ENCODE results near the gene NEU4. TPM values are rescaled to one million over a fixed set of nuclear protein-coding genes. Genes with fewer than 3 reads are reported as not detected.

The NEU4 gene
- polyA plus RNA-seq, 1 donor from 2014 or later = not detected

DNA sequence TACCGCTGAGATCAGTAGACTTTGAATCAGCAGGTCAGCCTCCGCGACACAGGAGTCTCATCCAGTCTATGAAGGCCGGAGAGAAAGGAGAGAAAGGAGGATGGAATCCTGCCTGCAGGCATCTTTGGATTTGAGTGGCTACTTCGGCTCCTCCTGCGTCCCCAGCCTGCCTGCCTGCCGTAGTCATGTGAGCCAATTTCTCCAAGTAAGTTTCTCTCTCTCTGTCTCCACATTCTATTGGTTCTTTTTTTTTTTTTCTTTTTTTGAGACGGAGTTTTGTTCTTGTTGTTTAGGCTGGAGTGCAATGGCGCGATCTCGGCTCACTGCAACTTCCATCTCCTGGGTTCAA lies 33.0 kb downstream of the NEU4 start:
- peak overlapping the region in 2 of 3 donors; percentile 90 to 91 for H3K27ac Mint-ChIP-seq
- peaks cover 1% of the 10 kb centered on the region for H3K27me3 Mint-ChIP-seq

GRCh38 chr2:241842620-241843211 lies 33.7 kb downstream of the NEU4 start:
- H3K9me3 Mint-ChIP-seq = no peaks in the 10 kb centered on the region
- peak overlapping the region; percentile 76 to 92 (median 81) for H3K4me3 Mint-ChIP-seq
- H3K4me1 Mint-ChIP-seq = peaks cover 16 to 25% (median 20%) of the 10 kb centered on the region in 3 donors
- H3K36me3 Mint-ChIP-seq = no peaks in the 10 kb centered on the region
- H3K27ac Mint-ChIP-seq = peak overlapping the region; percentile 90 to 95 (median 91)
- H3K27me3 Mint-ChIP-seq = no peaks in the 10 kb centered on the region

More for the DNA sequence above, 33.0 kb downstream of the NEU4 start:
- Mint-ChIP-seq H3K9me3 (no peaks in the 10 kb centered on the region), H3K4me1 (peaks cover 16 to 25% (median 20%) of the 10 kb centered on the region in 3 donors), H3K36me3 (no peaks in the 10 kb centered on the region), H3K4me3 (peak overlapping the region in 3 of 4 donors; percentile 9 to 81 (median 76))

DNA sequence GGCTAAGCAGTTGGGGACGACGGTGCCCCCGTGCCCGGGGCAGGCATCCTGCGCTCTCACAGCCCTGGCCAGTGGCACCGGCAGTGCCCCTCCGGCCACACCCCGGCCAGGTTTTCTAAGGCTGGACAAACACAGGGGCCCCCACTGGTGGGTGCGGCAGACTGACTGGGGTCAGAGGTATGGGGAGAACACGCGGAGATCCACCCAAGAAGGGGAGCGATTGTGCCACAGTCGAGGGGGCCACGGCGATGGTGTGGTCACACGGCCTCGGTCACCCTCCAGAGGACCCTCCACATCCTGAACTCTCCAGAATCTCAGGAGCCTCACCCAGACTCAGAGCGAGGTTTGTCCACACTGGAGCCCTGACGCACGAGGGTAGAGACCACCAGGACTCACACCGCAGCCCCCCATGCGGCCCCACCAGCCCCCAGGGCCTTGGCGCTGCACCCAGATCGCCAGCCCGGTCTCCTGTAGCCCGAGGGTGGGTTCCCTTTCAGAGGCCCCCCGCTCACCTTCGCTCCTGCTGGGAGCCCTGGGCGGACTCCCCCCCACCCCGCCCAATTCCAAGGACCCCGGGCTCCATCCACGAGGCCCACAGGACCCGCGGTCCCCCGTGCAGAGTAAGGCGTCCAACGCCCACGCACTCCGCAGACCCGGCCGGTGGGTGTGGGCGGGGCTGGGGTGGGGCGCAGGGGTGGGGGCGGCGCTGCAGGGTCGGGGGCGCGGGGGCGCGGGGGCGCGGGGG lies 34.5 kb downstream of the NEU4 start:
- peak overlapping the region; percentile 76 to 92 (median 81) for H3K4me3 Mint-ChIP-seq
- H3K9me3 Mint-ChIP-seq = no peaks in the 10 kb centered on the region
- peaks cover 16 to 25% (median 20%) of the 10 kb centered on the region in 3 donors for H3K4me1 Mint-ChIP-seq
- H3K27ac Mint-ChIP-seq = peak overlapping the region; percentile 90 to 95 (median 91)
- H3K27me3 Mint-ChIP-seq = no peaks in the 10 kb centered on the region
- H3K36me3 Mint-ChIP-seq = no peaks in the 10 kb centered on the region

GRCh38 chr2:241844066-241844728 lies 35.2 kb downstream of the NEU4 start:
- Mint-ChIP-seq H3K36me3 (no peaks in the 10 kb centered on the region), H3K27me3 (no peaks in the 10 kb centered on the region)

GRCh38 chr2:241844831-241845578 lies 36.0 kb downstream of the NEU4 start:
- H3K9me3 Mint-ChIP-seq = no peaks in the 10 kb centered on the region
- H3K4me1 Mint-ChIP-seq = peaks cover 14 to 22% (median 20%) of the 10 kb centered on the region in 3 donors
- H3K36me3 Mint-ChIP-seq = no peaks in the 10 kb centered on the region
- H3K4me3 Mint-ChIP-seq = peak overlapping the region; percentile 68 to 85 (median 76)
- H3K27me3 Mint-ChIP-seq = no peaks in the 10 kb centered on the region
- H3K27ac Mint-ChIP-seq = peak overlapping the region; percentile 59 to 76 (median 73)

More at GRCh38 chr2:241844066-241844728, 35.2 kb downstream of the NEU4 start:
- Mint-ChIP-seq H3K9me3 (no peaks in the 10 kb centered on the region), H3K4me3 (peak overlapping the region; percentile 72 to 86 (median 82)), H3K4me1 (peaks cover 14 to 22% (median 20%) of the 10 kb centered on the region in 3 donors), H3K27ac (peak overlapping the region; percentile 16 to 73 (median 65))

DNA sequence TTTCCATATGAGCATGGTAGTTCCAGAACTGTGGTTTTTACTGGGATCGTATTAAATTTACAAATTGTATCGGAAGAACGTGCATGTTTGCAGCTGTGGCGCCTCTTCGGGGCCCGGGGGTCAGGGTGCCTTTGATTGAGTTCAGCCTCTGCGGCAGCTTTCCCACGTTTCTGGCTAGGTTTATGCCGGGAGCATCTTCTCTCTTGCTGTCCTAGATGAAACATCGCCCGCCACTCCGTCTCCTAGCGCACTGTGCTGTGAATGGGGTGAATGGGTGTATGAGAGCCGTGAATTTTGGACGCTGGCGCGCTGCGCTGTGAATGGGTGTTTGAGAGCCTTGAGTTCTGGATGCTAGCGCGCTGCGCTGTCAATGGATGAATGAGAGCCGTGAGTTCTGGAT lies 37.4 kb downstream of the NEU4 start:
- H3K9me3 Mint-ChIP-seq = no peaks in the 10 kb centered on the region
- peaks cover 14 to 20% (median 20%) of the 10 kb centered on the region in 3 donors for H3K4me1 Mint-ChIP-seq
- H3K36me3 Mint-ChIP-seq = no peaks in the 10 kb centered on the region
- no peaks in the 10 kb centered on the region for H3K27me3 Mint-ChIP-seq
- H3K27ac Mint-ChIP-seq = no peak overlapping the region
- peak overlapping the region in 2 of 4 donors; percentile 16 to 68 for H3K4me3 Mint-ChIP-seq

DNA sequence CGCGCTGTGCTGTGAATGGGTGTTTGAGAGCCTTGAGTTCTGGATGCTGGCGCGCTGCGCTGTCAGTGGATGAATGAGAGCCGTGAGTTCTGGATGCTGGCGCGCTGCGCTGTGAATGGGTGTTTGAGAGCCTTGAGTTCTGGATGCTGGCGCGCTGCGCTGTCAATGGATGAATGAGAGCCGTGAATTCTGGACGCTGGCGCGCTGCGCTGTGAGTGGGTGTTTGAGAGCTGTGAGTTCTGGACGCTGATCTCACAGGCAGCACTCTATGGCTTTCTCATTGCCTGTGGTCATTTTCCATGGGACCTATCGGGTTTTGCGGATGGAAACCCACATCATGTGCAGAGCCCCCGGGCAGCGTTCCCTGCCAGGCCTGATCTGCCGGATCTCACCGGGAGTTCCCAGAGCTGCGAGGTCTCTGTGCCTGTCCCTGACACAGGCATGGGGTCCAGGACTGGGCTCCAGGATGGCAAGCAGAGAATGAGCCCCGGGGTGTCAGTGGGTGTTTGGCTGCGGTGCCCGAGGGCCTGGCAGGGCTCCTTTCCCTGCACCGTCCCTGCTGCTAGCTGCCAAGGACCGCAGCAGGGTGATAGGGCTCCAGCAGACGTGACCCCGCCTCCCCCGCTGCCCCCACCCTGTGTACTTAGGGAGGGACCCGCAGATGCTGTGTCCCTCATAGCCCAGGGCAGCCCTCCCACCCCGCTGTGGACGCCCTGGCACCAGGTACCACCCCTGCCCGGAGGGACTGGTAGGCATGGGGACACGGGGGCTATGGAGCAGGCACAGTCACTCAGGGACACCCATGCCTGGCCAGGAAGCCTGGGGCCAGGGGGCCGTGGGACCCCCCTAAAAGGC lies 40.0 kb downstream of the NEU4 start:
- Mint-ChIP-seq H3K36me3 (no peaks in the 10 kb centered on the region), H3K4me1 (peaks cover 8 to 12% (median 11%) of the 10 kb centered on the region in 3 donors), H3K27me3 (peaks cover 1% of the 10 kb centered on the region), H3K4me3 (peak overlapping the region in 1 of 4 donors; percentile 73), H3K9me3 (no peaks in the 10 kb centered on the region), H3K27ac (no peak overlapping the region)

DNA sequence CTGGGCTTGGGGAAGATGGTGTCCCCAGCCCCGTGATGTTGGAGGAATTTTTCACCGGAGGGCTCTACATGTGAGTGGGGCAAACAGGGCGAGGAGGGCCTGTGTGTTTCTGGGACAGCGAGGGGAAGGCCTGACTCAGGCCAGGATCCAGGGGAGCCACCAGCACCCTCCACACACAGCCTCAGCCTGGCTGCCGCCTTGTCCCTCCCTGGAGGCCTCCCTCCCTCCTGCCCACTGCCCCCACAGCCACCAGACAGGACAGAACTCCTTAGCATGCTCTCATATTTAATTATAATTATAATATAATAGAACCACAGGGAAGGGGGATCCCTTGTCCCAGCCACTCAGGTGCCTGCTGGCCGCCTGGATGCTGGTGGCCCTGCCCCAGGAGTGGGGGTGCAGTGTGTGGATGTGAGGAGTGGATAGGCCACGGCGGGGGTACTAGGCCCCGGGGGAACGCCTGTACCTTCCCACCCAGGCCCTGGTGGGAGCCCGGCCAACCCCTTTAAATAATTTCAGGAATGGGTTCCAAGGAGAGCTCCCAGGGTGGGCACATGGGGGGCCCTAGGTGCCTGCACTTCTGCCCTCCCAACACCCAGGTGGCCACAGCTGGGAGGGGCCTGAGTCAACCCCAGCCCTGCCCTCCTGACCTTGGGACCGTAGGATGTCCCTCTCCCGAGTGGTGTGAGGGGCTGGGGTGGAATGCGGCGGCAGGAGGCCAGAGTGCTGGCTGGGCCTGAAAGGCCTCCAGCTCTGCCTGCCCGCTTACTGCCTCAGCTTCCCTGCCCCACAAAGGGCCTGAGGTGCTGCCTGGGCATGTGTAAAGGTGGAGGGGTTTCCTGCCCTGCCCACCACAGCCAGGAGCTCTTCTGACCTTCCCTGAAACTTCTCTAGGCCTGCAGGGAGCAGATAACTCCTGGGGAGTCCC lies 40.9 kb downstream of the NEU4 start:
- no peak overlapping the region for H3K4me3 Mint-ChIP-seq

DNA sequence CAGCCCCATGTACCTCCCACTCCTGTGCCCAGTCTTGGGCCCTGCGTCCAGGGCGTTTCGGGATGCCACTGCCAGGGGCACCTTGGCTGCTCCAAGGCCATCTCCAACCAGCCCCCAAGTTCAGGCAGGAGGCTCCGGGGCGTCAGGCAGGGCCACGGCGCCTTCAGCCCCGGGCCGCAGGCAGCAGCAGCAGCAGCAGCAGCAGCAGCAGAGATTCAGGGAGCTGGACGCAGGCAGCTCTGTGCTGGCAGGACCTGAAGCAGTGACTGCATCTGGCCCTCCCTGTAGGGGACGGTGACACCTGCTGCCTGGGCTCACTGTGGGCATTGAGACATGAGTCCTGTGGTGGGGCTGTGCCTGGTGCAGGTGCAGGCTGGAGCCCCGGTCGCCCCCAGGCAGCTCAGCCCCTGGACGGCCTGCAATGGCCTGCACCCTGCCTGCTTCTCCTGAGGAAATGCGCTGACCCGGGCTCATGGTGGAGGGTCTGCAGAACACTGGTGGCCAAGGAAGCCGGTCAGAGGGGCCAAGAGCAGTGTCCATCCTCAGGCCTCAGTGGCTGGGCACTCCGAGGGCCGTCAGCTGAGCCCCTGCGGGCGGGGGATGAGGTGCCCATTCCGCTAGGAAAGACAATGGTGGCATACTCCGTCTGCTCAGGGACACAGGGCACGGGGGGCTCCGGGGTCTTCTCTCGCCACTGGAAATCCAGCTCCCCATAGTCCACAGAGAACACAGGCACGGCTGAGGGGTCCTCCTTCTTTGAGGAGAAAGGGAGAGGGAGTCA lies 41.7 kb downstream of the NEU4 start:
- Mint-ChIP-seq H3K4me3 (no peak overlapping the region), H3K27ac (no peak overlapping the region), H3K9me3 (no peaks in the 10 kb centered on the region), H3K4me1 (peaks cover 2 to 5% (median 3%) of the 10 kb centered on the region in 3 donors), H3K27me3 (peaks cover 1% of the 10 kb centered on the region), H3K36me3 (no peaks in the 10 kb centered on the region)

More for the DNA sequence above, 40.9 kb downstream of the NEU4 start:
- Mint-ChIP-seq H3K27ac (no peak overlapping the region), H3K4me1 (peaks cover 6 to 11% (median 11%) of the 10 kb centered on the region in 3 donors), H3K27me3 (peaks cover 1% of the 10 kb centered on the region), H3K36me3 (no peaks in the 10 kb centered on the region), H3K9me3 (no peaks in the 10 kb centered on the region)

- Mint-ChIP-seq H3K9me3 (no peaks in the 10 kb centered on the region), H3K36me3 (no peaks in the 10 kb centered on the region), H3K4me1 (no peaks in the 10 kb centered on the region), H3K27me3 (peaks cover 1% of the 10 kb centered on the region), H3K4me3 (no peak overlapping the region), H3K27ac (peak overlapping the region in 1 of 3 donors; percentile 27)
These were observed 42.5 kb downstream of the NEU4 start for GRCh38 chr2:241851325-241852115.

DNA sequence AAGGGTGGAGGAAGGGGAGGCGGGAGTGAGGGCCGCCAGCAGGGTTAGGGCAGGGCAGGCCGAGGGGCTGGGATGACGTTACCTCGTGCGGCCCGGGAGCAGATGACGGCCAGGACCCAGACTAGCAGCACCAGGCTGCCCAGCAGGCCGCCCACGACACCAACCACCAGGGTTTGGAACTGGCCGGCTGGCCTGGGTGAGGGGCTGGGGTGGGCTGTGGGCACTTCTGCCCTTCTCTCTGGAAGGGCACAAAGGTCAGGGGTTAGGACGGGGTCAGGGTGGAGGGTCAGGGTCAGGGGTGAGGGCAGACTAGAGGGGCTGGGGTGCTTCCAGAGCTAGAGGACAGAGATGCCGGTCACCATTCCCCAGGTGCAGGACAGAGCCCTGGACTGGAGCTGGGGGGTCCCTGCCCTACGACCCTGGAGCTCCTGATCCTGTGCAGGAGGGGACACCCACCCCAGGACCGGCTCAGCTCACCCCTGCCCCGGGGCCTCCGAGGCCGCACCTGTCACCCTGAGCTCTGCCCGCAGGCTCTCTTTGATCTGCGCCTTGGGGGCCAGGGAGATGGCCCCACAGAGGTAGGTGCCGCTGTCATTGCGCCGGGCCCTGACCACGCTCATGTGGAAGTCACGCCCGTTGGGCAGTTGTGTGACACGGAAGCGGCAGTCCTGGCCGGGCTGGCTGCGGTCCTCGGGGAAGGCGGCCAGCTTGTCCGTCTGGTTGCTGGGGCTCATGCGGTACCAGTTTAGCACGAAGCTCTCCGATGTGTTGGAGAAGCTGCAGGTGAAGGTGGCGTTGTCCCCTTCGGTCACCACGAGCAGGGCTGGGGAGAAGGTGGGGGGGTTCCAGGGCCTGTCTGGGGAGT lies 43.4 kb downstream of the NEU4 start:
- H3K36me3 Mint-ChIP-seq = no peaks in the 10 kb centered on the region
- H3K27me3 Mint-ChIP-seq = peaks cover 1% of the 10 kb centered on the region
- H3K9me3 Mint-ChIP-seq = no peaks in the 10 kb centered on the region
- no peak overlapping the region for H3K27ac Mint-ChIP-seq
- no peaks in the 10 kb centered on the region for H3K4me1 Mint-ChIP-seq
- H3K4me3 Mint-ChIP-seq = no peak overlapping the region

Data from IgD-negative memory B cell (primary cell).